T-helper 2 cell treated with Interferon-gamma antibody and Interleukin-4, amounts not matched to agents 100 ng/mL and 5 ng/mL, for 36 hours (primary cell): ENCODE measurements around the gene FCSK. TPM values are rescaled to one million over a fixed set of nuclear protein-coding genes. Genes with fewer than 3 reads are reported as not detected.

Experiments
- intact Hi-C: fragments of 100-400 bp; cut with micrococcal nuclease; formaldehyde crosslinking; loops from one replicate; pipeline ENCODE4 v1.15.1; 2023
- total RNA-seq: library from RNA; stranded (reverse); gene quantifications from 2 replicates; pipeline ENCODE4 v1.2.3, GENCODE V29; 2022

FCSK gene
- total RNA-seq, 1 donor from 2014 or later = 22.1 TPM

DNA sequence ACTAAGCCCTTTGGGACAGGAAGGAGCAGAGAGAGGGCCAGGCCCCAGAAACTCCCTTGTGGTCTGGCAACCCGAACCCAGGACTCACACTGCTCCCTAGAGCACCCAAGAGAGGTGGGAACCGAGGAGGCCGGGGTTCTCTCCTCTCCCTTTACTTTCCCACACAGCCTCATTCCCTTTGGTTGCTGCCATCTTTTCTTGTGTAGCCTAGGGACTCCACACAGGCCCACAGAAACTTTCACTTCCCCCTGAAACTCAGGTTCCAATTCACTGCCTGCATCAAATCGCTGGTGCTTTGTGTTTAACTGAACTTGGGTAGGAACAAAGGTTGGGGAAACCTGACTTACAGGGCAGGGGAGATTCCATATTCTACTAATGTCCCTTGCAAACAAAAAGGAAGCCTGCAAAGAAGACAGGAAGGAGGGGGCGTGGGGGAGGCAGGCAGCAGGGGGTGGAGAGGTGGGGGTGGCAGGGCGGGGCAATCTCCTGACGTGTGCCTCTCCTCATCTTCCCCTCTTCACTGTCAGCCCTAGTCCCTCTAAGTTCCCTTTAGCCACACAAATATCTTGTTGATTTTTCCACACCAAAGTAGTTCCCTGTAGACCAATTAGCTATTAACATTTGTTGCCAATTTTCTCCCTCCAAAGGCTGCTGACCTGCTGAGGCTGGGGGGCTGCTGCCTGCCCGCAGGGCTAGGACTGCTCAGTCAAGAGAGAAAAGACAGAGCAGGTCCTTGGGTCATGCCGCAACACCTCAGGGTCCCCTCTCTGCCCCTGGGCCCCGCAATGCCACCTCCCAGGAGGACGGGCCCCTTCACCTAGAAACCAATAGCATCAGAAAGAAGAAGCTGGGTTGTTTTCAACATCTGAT, 23.5 kb upstream of the FCSK start:
- intact Hi-C loops = loop anchor here (2.0 to 10.0 kb wide), 2 partner anchors 50 to 94 kb away; partner anchors contain the start of genes COG4 and SF3B3

DNA sequence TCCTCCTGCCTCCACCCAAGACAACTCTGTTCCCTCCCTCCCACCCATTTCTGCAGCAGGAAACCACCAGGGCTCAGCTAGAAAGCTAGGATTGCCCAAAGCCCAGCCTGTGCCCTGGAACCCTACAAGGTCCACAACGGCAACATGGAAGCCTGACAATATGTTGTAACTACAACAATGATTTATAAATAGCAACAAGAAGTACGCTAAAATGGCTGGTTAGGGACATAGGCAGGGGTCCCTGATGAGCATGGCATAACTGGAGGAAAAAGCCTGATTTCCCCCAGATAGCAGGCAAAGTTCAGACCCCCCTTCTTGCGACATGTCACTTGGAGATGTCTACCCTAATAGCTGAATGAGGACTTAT, 22.1 kb upstream of the FCSK start:
- intact Hi-C loops = loop anchor here (10.0 kb wide), 1 partner anchor 92 kb away; the partner anchor contains the start of genes COG4 and SF3B3

DNA sequence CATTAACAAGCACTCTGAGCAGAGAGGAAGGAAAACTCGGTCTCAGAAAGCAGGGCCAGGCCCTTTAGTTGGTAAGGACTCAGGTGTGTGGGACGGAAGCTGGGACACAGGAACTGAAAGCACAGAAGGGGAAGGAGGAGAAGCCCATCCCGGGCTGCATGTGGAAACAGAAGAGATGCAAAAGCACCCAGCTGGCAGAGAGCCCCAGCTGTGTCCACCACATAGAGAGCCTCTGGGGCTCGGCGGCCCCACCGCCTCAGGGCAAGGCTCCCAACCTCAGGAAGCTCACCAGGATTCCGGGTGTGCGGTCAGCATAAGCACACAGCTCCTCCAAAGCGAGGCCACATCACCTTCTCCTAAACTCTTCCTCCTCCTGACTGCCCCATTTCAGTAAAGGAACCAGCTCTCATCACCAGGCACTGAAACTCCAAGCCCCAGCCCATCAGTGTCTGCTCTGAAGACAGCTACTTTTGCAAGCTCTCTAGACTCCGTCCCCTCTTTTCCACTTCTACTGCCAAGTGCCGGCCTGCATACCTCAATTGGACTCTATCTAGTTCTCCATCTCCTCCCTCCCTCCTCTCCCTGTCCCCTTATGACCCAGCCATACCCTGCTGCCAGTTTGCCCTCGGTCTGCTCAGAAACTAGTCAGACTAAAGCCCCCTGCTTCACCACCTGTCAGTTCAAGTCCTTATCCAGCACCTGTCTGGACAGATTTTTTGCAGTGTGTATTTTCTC, 21.5 kb upstream of the FCSK start:
- intact Hi-C loops = loop anchor here (10.0 kb wide), 1 partner anchor 92 kb away; the partner anchor contains the start of genes COG4 and SF3B3

GRCh38 chr16:70433458-70434103, 20.8 kb upstream of the FCSK start:
- intact Hi-C loops = loop anchor here (10.0 kb wide), 1 partner anchor 91 kb away; the partner anchor contains the start of genes COG4 and SF3B3

- intact Hi-C loops = loop anchor here (10.0 kb wide), 1 partner anchor 90 kb away; the partner anchor contains the start of genes COG4 and SF3B3
Observed at GRCh38 chr16:70434484-70435260, 19.7 kb upstream of the FCSK start.

- intact Hi-C loops = loop anchor here (10.0 kb wide), 1 partner anchor 88 kb away; the partner anchor contains the start of genes COG4 and SF3B3
Observed at GRCh38 chr16:70437017-70437581, 17.3 kb upstream of the FCSK start.

GRCh38 chr16:70437582-70438557, 16.5 kb upstream of the FCSK start:
- intact Hi-C loops = loop anchor here (10.0 kb wide), 1 partner anchor 87 kb away; the partner anchor contains the start of genes COG4 and SF3B3

DNA sequence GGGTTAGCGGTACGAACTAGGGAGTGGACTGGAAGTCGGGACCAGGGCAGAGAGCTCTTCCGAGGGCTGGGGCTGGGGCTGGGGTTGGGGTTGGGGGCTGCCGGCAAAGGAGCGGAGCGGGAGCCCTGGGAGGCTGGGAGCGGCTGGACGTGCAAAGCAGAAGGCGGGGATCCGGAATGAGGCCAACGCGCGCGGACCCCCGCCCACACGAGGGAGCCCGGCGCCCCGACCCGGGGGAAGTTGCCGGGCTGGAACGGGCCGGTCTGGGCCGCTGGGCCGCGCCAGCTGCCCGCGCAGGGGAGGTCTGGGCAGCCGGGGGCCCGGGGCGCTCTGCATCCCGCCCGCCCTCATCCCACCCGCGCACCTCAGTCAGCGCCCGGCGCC, 15.8 kb upstream of the FCSK start:
- intact Hi-C loops = loop anchor here (10.0 kb wide), 1 partner anchor 86 kb away; the partner anchor contains the start of genes COG4 and SF3B3

- intact Hi-C loops = loop anchor here (1.0 to 10.0 kb wide), 4 partner anchors 15 to 86 kb away; partner anchors contain the start of genes COG4, FCSK and SF3B3
Observed at GRCh38 chr16:70438969-70439862, 15.2 kb upstream of the FCSK start, which contains the start of gene ST3GAL2. TSS of gene ST3GAL2 (minus strand) at chr16:70439100. CDS start at chr16:70398530, 40,570 bp downstream.

DNA sequence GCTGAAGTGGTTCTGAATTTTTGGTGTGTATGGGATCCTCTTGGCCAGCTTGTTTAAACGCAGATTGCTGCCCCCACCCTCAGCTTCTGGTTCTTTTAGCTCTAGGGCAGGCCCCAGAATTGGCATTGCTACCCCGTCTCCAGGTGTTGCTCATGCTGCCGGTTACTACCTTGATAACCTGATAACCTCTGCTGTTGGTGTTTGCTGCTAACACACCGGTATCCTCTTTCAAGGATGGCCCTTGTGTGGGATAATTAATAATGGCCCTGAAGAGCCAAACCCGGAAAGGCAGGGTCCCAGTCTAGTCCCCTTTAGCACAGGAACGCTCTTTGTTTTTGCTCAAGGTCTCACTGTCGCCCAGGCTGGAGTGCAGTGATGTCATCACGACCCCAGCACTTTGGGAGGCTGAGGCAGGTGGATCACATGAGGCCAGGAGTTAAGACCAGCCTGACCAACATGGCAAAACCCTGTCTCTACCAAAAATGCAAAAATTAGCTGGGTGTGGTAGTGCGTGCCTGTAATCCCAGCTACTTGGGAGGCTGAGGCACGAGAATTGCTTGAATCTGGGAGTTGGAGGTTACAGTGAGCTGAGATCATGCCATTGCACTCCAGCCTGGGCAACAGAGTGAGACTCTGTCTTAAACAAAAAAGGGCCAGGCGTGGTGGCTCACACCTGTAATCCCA, 14.2 kb upstream of the FCSK start:
- intact Hi-C loops = no loop called here

DNA sequence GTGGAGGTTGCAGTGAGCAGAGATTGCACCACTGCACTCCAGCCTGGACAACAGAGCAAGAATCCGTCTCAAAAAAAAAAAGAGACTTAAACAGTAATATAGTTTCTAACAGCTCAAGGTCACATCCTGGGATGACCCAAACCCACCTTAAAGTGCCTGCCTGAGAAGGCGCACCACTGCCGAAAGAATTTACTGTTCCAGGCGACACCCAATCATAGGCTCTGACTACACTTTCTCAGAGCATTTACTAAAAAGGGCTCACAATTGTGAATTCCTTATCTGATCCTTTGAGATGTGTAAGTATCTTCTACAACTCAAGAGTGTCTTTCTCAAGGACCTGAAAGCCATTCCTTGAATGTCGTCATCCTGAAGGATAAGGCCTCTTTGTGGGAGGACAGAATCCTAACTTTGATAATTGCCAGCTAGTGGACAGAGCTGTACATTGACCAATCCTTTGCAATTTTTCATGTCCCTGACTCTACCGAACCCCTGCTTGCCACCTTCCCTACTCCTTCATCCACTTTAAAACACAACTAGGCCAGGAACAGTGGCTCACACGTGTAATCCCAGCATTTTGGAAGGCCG, 12.9 kb upstream of the FCSK start:
- intact Hi-C loops = no loop called here

DNA sequence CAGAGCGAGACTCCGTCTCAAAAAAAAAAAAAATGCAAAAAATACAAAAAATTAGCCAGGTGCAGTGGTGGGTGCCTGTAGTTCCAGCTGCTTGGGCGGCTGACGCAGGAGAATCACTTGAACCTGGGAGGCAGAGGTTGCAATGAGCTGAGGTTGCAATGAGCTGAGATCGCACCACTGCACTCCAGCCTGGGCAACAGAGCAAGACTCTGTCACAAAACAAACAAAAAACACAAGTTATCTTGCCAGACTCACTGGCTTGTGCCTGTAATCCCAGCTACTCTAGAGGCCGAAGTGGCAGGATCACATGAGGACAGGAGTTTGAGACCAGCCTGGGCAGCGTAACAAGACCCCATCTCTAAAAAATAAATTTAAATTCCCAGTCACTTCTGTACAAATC, 12.1 kb upstream of the FCSK start:
- intact Hi-C loops = no loop called here

- intact Hi-C loops = no loop called here
Observed at GRCh38 chr16:70444249-70445063, 9.9 kb upstream of the FCSK start.

DNA sequence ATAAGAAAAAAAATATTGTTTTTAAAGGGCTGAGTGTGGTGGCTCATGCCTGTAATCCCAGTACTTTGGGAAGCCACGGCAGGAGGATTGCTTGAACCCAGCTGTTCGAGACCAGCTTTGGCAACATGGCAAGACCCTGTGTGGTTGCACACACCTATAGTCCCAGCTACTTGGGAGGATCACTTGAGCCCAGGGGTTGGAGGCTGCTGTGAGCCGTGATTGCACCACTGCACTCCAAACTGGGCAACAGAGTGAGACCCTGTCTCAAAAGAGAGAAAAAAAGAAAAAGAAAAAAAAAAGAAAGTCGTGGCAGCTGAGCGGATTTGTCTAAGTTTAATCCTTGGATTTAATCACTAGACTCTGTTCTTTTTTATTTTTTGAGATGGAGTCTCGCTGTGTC, 6.3 kb upstream of the FCSK start:
- intact Hi-C loops = no loop called here

- intact Hi-C loops = loop anchor here (5.0 kb wide), 1 partner anchor 48 kb away; no protein-coding TSS in a partner anchor
Observed at GRCh38 chr16:70450142-70451003, 4.0 kb upstream of the FCSK start.
